Liver (tissue), 3 donors: ENCODE data around the gene HOXD8.

Experiments used
- CTCF ChIP-seq: fragments of 150-350 bp; IDR thresholded peaks from 2 replicates; pipeline ENCODE4 v1.5.1; 2017; ENCODE audit warnings: improper control_type of control experiment, low read depth, low read length; ENCODE audit not compliant: missing input control
- HNF4A ChIP-seq, 2 donors: conservative IDR thresholded peaks; 2 replicates each; pipeline ENCODE4 v1.6.1; 2016; ENCODE audit warnings: antibody characterized with exemption in 2 of 2, mild to moderate bottlenecking in 2 of 2
- HNF4G ChIP-seq: IDR thresholded peaks from 2 replicates; pipeline ENCODE4 v1.6.1; 2016; ENCODE audit warnings: antibody characterized with exemption
- REST ChIP-seq: IDR thresholded peaks from 2 replicates; pipeline ENCODE4 v1.6.1; 2016; ENCODE audit warnings: antibody characterized with exemption, mild to moderate bottlenecking
- SP1 ChIP-seq: IDR thresholded peaks from 2 replicates; pipeline ENCODE4 v1.6.1; 2018; ENCODE audit warnings: antibody characterized with exemption, mild to moderate bottlenecking
- donor health status: healthy.
- donor health status: healthy.

- no peak for TF ChIP-seq CTCF
- TF ChIP-seq REST: no peak
- no peak for TF ChIP-seq HNF4G
- TF ChIP-seq SP1: no peak
- TF ChIP-seq HNF4A (conservative IDR thresholded peaks at IDR 0.05): no peak
Measured at GRCh38 chr2:176128982-176129796, at the start of gene HOXD8.
